KMS-11 (cell line): ENCODE measurements around the gene HS3ST2.

ENCODE experiments used
- H2AFZ ChIP-seq: fragments of 200-600 bp; sonication (generic); 2 replicates; pipeline ENCODE4 v1.6.1; 2016; ENCODE audit warnings: antibody characterized with exemption, mixed run types, low read depth
- H3K27ac ChIP-seq: fragments of 200-600 bp; sonication (generic); 2 replicates; pipeline ENCODE4 v1.6.1; 2016; ENCODE audit warnings: mild to moderate bottlenecking, mixed run types
- H3K27me3 ChIP-seq: fragments of 200-600 bp; sonication (generic); 2 replicates; pipeline ENCODE4 v1.6.1; 2017; ENCODE audit warnings: mild to moderate bottlenecking, low read depth, mixed run types, moderate library complexity; ENCODE audit not compliant: insufficient read depth
- H3K36me3 ChIP-seq: fragments of 200-600 bp; sonication (generic); 2 replicates; pipeline ENCODE4 v1.6.1; 2017; ENCODE audit warnings: mild to moderate bottlenecking, mixed run types; ENCODE audit not compliant: insufficient read depth
- H3K4me1 ChIP-seq: fragments of 200-600 bp; sonication (generic); 2 replicates; pipeline ENCODE4 v1.6.1; 2016; ENCODE audit warnings: mild to moderate bottlenecking, low read depth, mixed run types; ENCODE audit not compliant: poor library complexity, severe bottlenecking
- H3K4me2 ChIP-seq: fragments of 200-600 bp; sonication (generic); 2 replicates; pipeline ENCODE4 v1.7.0; 2016; ENCODE audit warnings: mild to moderate bottlenecking, mixed run types
- H3K4me3 ChIP-seq: fragments of 200-600 bp; sonication (generic); IDR thresholded peaks from 2 replicates; pipeline ENCODE4 v1.6.1; 2017; ENCODE audit warnings: low read depth, low read length, mixed read lengths; ENCODE audit not compliant: insufficient read depth
- H3K79me2 ChIP-seq: fragments of 200-600 bp; sonication (generic); 2 replicates; pipeline ENCODE4 v1.6.1; 2016; ENCODE audit warnings: low read depth, mixed run types; ENCODE audit not compliant: insufficient read depth
- H3K9ac ChIP-seq: fragments of 200-600 bp; sonication (generic); 2 replicates; pipeline ENCODE4 v1.6.1; 2016; ENCODE audit warnings: mild to moderate bottlenecking, mixed run types
- H4K20me1 ChIP-seq: fragments of 200-600 bp; sonication (generic); 2 replicates; pipeline ENCODE4 v1.6.1; 2016; ENCODE audit warnings: mild to moderate bottlenecking, mixed run types; ENCODE audit not compliant: insufficient read depth
- CTCF ChIP-seq: fragments of 200-600 bp; sonication (generic); conservative IDR thresholded peaks from 2 replicates; pipeline ENCODE4 v1.6.1; 2017; ENCODE audit warnings: low read depth, mild to moderate bottlenecking, antibody characterized with exemption, low read length, moderate library complexity, mixed read lengths

The HS3ST2 gene

GRCh38 chr16:22901563-22901962 is 87.6 kb downstream of the HS3ST2 start:
- Histone ChIP-seq H3K79me2 (no peaks in the 10 kb centered on the region), H3K4me1 (no peaks in the 10 kb centered on the region), H4K20me1 (no peaks in the 10 kb centered on the region), H3K36me3 (no peaks in the 10 kb centered on the region), H3K27ac (no peak overlapping the region), H2AFZ (no peak overlapping the region), H3K4me3 (no peak overlapping the region), H3K4me2 (no peak overlapping the region), H3K27me3 (no peaks in the 10 kb centered on the region), H3K9ac (no peak overlapping the region)
- no peak for TF ChIP-seq CTCF

GRCh38 chr16:22903716-22904115 is 89.8 kb downstream of the HS3ST2 start:
- Histone ChIP-seq H3K36me3 (no peaks in the 10 kb centered on the region), H4K20me1 (no peaks in the 10 kb centered on the region), H3K79me2 (no peaks in the 10 kb centered on the region), H3K4me2 (no peak overlapping the region), H3K4me3 (no peak overlapping the region), H2AFZ (no peak overlapping the region), H3K9ac (no peak overlapping the region), H3K27me3 (no peaks in the 10 kb centered on the region), H3K4me1 (no peaks in the 10 kb centered on the region), H3K27ac (no peak overlapping the region)
- no peak for TF ChIP-seq CTCF

- Histone ChIP-seq H3K79me2 (no peaks in the 10 kb centered on the region), H3K4me2 (no peak overlapping the region), H3K36me3 (no peaks in the 10 kb centered on the region), H4K20me1 (no peaks in the 10 kb centered on the region), H3K27ac (no peak overlapping the region), H3K4me3 (no peak overlapping the region), H3K4me1 (no peaks in the 10 kb centered on the region), H2AFZ (no peak overlapping the region), H3K9ac (no peak overlapping the region), H3K27me3 (no peaks in the 10 kb centered on the region)
- no peak for TF ChIP-seq CTCF
Observed at GRCh38 chr16:22912654-22913053, 98.7 kb downstream of the HS3ST2 start.

- Histone ChIP-seq H3K27ac (no peak overlapping the region), H3K4me3 (no peak overlapping the region), H4K20me1 (no peaks in the 10 kb centered on the region), H3K27me3 (no peaks in the 10 kb centered on the region), H3K9ac (no peak overlapping the region), H2AFZ (no peak overlapping the region), H3K4me2 (no peak overlapping the region), H3K4me1 (no peaks in the 10 kb centered on the region), H3K36me3 (no peaks in the 10 kb centered on the region), H3K79me2 (no peaks in the 10 kb centered on the region)
- no peak for TF ChIP-seq CTCF
Observed at GRCh38 chr16:22915003-22915402, 101.0 kb downstream of the HS3ST2 start.

GRCh38 chr16:22923491-22923890 is 109.5 kb downstream of the HS3ST2 start:
- H2AFZ ChIP-seq: no peak overlapping the region
- no peaks in the 10 kb centered on the region for H3K36me3 ChIP-seq
- H3K9ac ChIP-seq: no peak overlapping the region
- no peaks in the 10 kb centered on the region for H3K4me1 ChIP-seq
- no peaks in the 10 kb centered on the region for H3K27me3 ChIP-seq
- no peak overlapping the region for H3K27ac ChIP-seq
- no peak overlapping the region for H3K4me2 ChIP-seq
- no peak overlapping the region for H3K4me3 ChIP-seq
- H4K20me1 ChIP-seq: no peaks in the 10 kb centered on the region
- no peak for TF ChIP-seq CTCF
- no peaks in the 10 kb centered on the region for H3K79me2 ChIP-seq
